Measurements from ENCODE around the gene STH.

DNA sequence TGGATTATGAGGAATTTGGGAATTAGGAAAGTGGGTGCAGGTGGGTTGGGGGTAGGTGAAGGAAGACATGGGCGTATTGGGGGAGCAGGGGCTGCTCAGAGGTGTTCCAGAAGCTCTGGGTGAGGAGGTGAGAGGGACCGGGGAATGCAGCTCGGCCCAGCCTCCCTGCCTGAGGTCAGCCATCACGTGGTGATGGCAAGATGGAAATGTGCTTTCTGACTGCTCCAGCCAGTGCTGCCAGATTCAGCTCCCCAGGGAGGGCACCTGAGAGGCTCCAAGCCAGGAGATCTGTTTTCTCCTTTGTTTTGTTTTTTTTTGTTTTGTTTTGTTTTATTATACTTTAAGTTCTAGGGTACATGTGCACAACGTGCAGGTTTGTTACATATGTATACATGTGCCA lies 35.2 kb upstream of the STH start:
- TF ChIP-seq CTCF (IDR thresholded peaks at IDR 0.05) = no peak
- no peak for TF ChIP-seq EZH2 (IDR thresholded peaks at IDR 0.05)
- TF ChIP-seq EZH2phosphoT487 (IDR thresholded peaks at IDR 0.05) = no peak

All from neural progenitor cell (in vitro differentiated cells).